Measurements from ENCODE around the gene JAML. TPM values are rescaled to one million over a fixed set of nuclear protein-coding genes. Genes with fewer than 3 reads are reported as not detected.

Gene JAML
- total and polyA plus RNA-seq, 7 donors = 3.3 to 35.1 (median 6.1) TPM

- no peaks in the 10 kb centered on the region for H3K9me3 ChIP-seq
- no peak for TF ChIP-seq CTCF (IDR thresholded peaks at IDR 0.05)
- no peak for TF ChIP-seq EP300 (IDR thresholded peaks at IDR 0.05)
- TF ChIP-seq POLR2A (IDR thresholded peaks at IDR 0.05) = no peak
- no peak for DNase-seq
- peaks cover 0 to 3% (median 0%) of the 10 kb centered on the region in 4 donors for H3K4me1 ChIP-seq
- H3K27ac ChIP-seq = no peak overlapping the region
- WGBS, 2 donors = 74 to 85% methylated on average over 6 of the region's 6 CpGs
- intact Hi-C loops (cut with DNase I) = no loop called here
- peaks cover 0 to 45% (median 11%) of the 10 kb centered on the region in 3 donors for H3K27me3 ChIP-seq
- no peaks in the 10 kb centered on the region for H3K36me3 ChIP-seq
- H3K4me3 ChIP-seq = no peak overlapping the region
Measured at GRCh38 chr11:118161786-118162185, 63.0 kb downstream of the JAML start.

- no peak overlapping the region for H3K27ac ChIP-seq
- peaks cover 0 to 19% (median 12%) of the 10 kb centered on the region in 4 donors for H3K4me1 ChIP-seq
- no peak for DNase-seq
- H3K9me3 ChIP-seq = no peaks in the 10 kb centered on the region
- 46 to 57% methylated on average over 10 of the region's 10 CpGs for WGBS, 2 donors
- TF ChIP-seq POLR2AphosphoS5 (IDR thresholded peaks at IDR 0.05) (no peak), POLR2A (IDR thresholded peaks at IDR 0.05) (no peak), EP300 (IDR thresholded peaks at IDR 0.05) (no peak)
- no peaks in the 10 kb centered on the region for H3K36me3 ChIP-seq
- intact Hi-C loops (cut with DNase I) = no loop called here
- no peak overlapping the region for H3K4me3 ChIP-seq
- peaks cover 7 to 84% (median 47%) of the 10 kb centered on the region in 3 donors for H3K27me3 ChIP-seq
Measured at GRCh38 chr11:118157186-118157895, 67.5 kb downstream of the JAML start.

- Histone ChIP-seq H3K27ac (no peak overlapping the region), H3K4me1 (peaks cover 0 to 26% (median 19%) of the 10 kb centered on the region in 4 donors), H3K9me3 (no peaks in the 10 kb centered on the region), H3K27me3 (peaks cover 7 to 86% (median 54%) of the 10 kb centered on the region in 3 donors), H3K4me3 (no peak overlapping the region), H3K36me3 (no peaks in the 10 kb centered on the region)
- no peak for DNase-seq
- intact Hi-C loops (cut with DNase I) = no loop called here
- TF ChIP-seq EP300 (IDR thresholded peaks at IDR 0.05) (no peak), CTCF (IDR thresholded peaks at IDR 0.05) (no peak), POLR2A (IDR thresholded peaks at IDR 0.05) (no peak), POLR2AphosphoS5 (IDR thresholded peaks at IDR 0.05) (no peak)
- 6 to 12% methylated on average over 21 of the region's 21 CpGs for WGBS, 2 donors
Measured at GRCh38 chr11:118156531-118157185, 68.2 kb downstream of the JAML start.

GRCh38 chr11:118155776-118156530, 68.9 kb downstream of the JAML start:
- WGBS, 2 donors = 59 to 63% methylated on average over 11 of the region's 11 CpGs
- no peak overlapping the region for H3K4me3 ChIP-seq
- no peaks in the 10 kb centered on the region for H3K36me3 ChIP-seq
- no peak for DNase-seq
- H3K9me3 ChIP-seq = no peaks in the 10 kb centered on the region
- peaks cover 0 to 29% (median 24%) of the 10 kb centered on the region in 4 donors for H3K4me1 ChIP-seq
- peaks cover 7 to 85% (median 49%) of the 10 kb centered on the region in 3 donors for H3K27me3 ChIP-seq
- intact Hi-C loops (cut with DNase I) = no loop called here
- TF ChIP-seq EP300 (IDR thresholded peaks at IDR 0.05) (no peak), POLR2AphosphoS5 (IDR thresholded peaks at IDR 0.05) (no peak), CTCF (IDR thresholded peaks at IDR 0.05) (no peak), POLR2A (IDR thresholded peaks at IDR 0.05) (no peak)
- H3K27ac ChIP-seq = no peak overlapping the region

GRCh38 chr11:118154641-118155040, 70.2 kb downstream of the JAML start:
- H3K27ac ChIP-seq = no peak overlapping the region
- no peak for DNase-seq
- no peaks in the 10 kb centered on the region for H3K36me3 ChIP-seq
- H3K9me3 ChIP-seq = no peaks in the 10 kb centered on the region
- TF ChIP-seq POLR2AphosphoS5 (IDR thresholded peaks at IDR 0.05) (no peak), EP300 (IDR thresholded peaks at IDR 0.05) (no peak), CTCF (IDR thresholded peaks at IDR 0.05) (no peak), POLR2A (IDR thresholded peaks at IDR 0.05) (no peak)
- no peak overlapping the region for H3K4me3 ChIP-seq
- WGBS, 2 donors = 92 to 100% methylated on average over 1 of the region's 1 CpG
- intact Hi-C loops (cut with DNase I) = no loop called here
- H3K4me1 ChIP-seq = peaks cover 0 to 29% (median 24%) of the 10 kb centered on the region in 4 donors
- H3K27me3 ChIP-seq = peaks cover 7 to 80% (median 49%) of the 10 kb centered on the region in 3 donors

All from sigmoid colon (tissue), 7 donors.